SK-N-SH (cell line): ENCODE results near the gene RNF4. TPM values are rescaled to one million over a fixed set of nuclear protein-coding genes. Genes with fewer than 3 reads are reported as not detected.
A peak's percentile ranks its signal among the peaks of the same experiment; 100 is the strongest.
"Not testable (repeated sequence)": the region's sequence is repeated elsewhere in the genome, so short reads cannot be mapped to it uniquely, and the experiment has no call there.

Experiments
- CTCF ChIA-PET: fragments of 300-600, 350-600 bp; formaldehyde crosslinking; extraction: SDS; loops from one replicate; lab custom pipeline; 2021; lab: Yijun Ruan, JAX
- POLR2A ChIA-PET: fragments of 350-600 bp; sonication (Branson Sonifier 250); formaldehyde crosslinking; extraction: SDS; loops from one replicate; lab custom pipeline; 2020; ENCODE audit warnings: antibody characterized with exemption, inconsistent platforms; lab: Yijun Ruan, JAX
- DNase-seq: peaks from one replicate; pipeline ENCODE4 v3.0.0; 2012
- H2AFZ ChIP-seq: fragments of 200-600 bp; sonication (generic); 2 replicates; pipeline ENCODE4 v1.8.1; 2016; ENCODE audit warnings: antibody characterized with exemption, mild to moderate bottlenecking, low read depth
- H3F3A ChIP-seq: fragments of 200-600 bp; sonication (generic); replicated peaks from 2 replicates; pipeline ENCODE3; 2016; ENCODE audit warnings: antibody characterized with exemption, mild to moderate bottlenecking; ENCODE audit not compliant: insufficient read depth
- H3K27ac ChIP-seq, 2 experiments: fragments of 200-500 bp in 1 of 2; fragments of 200-600 bp in 1 of 2; sonication (Bioruptor generic) in 1 of 2; sonication (generic), shearing (Covaris generic) in 1 of 2; 2 replicates each; pipeline versions ENCODE4 v1.5.1 to v1.6.1; 2014 to 2016; ENCODE audit warnings: low read depth in 2 of 2, inconsistent platforms in 1 of 2, low read length in 1 of 2, mild to moderate bottlenecking in 1 of 2, mixed read lengths in 1 of 2
- H3K27me3 ChIP-seq: fragments of 200-600 bp; sonication (generic), shearing (Covaris generic); 2 replicates; pipeline ENCODE4 v1.6.1; 2016; ENCODE audit warnings: mixed run types; ENCODE audit not compliant: insufficient read depth
- H3K36me3 ChIP-seq, 2 experiments: fragments of 200-500 bp in 1 of 2; fragments of 200-600 bp in 1 of 2; sonication (Bioruptor generic) in 1 of 2; sonication (generic) in 1 of 2; replicated peaks in 1 of 2; 2 replicates each; pipeline versions ENCODE3 to v1.5.1; 2014 to 2016; ENCODE audit warnings: low read length in 1 of 2, mild to moderate bottlenecking in 1 of 2; ENCODE audit not compliant: insufficient read depth in 2 of 2, control insufficient read depth in 1 of 2
- H3K4me1 ChIP-seq, 2 experiments: fragments of 200-500 bp in 1 of 2; fragments of 200-600 bp in 1 of 2; sonication (Bioruptor generic) in 1 of 2; sonication (generic), shearing (Covaris generic) in 1 of 2; 2 replicates each; pipeline versions ENCODE4 v1.5.1 to v1.6.1; 2014 to 2016; ENCODE audit warnings: low read depth in 1 of 2, low read length in 1 of 2, mixed run types in 1 of 2; ENCODE audit not compliant: insufficient read depth in 2 of 2, control insufficient read depth in 1 of 2
- H3K4me2 ChIP-seq: fragments of 200-600 bp; sonication (generic), shearing (Covaris generic); 2 replicates; pipeline ENCODE4 v1.6.1; 2017; ENCODE audit warnings: mixed run types
- H3K4me3 ChIP-seq, 2 experiments: fragments of 200-500 bp in 1 of 2; fragments of 200-600 bp in 1 of 2; sonication (Bioruptor generic) in 1 of 2; sonication (generic), shearing (Covaris generic) in 1 of 2; 2 replicates each; pipeline versions ENCODE4 v1.5.1 to v1.8.1; 2014 to 2016; ENCODE audit warnings: low read depth in 2 of 2, inconsistent platforms in 1 of 2, low read length in 1 of 2, mild to moderate bottlenecking in 1 of 2, mixed read lengths in 1 of 2, moderate library complexity in 1 of 2
- H3K79me2 ChIP-seq: fragments of 200-600 bp; sonication (generic); 2 replicates; pipeline ENCODE4 v1.8.1; 2017; ENCODE audit warnings: mild to moderate bottlenecking; ENCODE audit not compliant: insufficient read depth
- H3K9ac ChIP-seq: fragments of 200-600 bp; sonication (generic); 2 replicates; pipeline ENCODE4 v1.6.1; 2017; ENCODE audit warnings: mixed run types
- H3K9me2 ChIP-seq: fragments of 200-600 bp; sonication (generic); 2 replicates; pipeline ENCODE4 v1.6.1; 2017; ENCODE audit warnings: mixed run types
- H3K9me3 ChIP-seq: fragments of 200-600 bp; sonication (generic); 2 replicates; pipeline ENCODE4 v1.6.1; 2017; ENCODE audit warnings: mixed run types, mild to moderate bottlenecking, moderate library complexity
- H4K20me1 ChIP-seq: fragments of 200-600 bp; sonication (generic); 2 replicates; pipeline ENCODE4 v1.6.1; 2017; ENCODE audit warnings: mild to moderate bottlenecking, mixed run types; ENCODE audit not compliant: insufficient read depth
- CTCF ChIP-seq: fragments of 200-600 bp; sonication (generic); IDR thresholded peaks from 2 replicates; pipeline ENCODE4 v1.6.1; 2017; ENCODE audit warnings: antibody characterized with exemption, mild to moderate bottlenecking, moderate library complexity
- ELF1 ChIP-seq: IDR thresholded peaks from 2 replicates; pipeline ENCODE4 v1.4.0; 2012
- EP300 ChIP-seq, 2 experiments: IDR thresholded peaks; 2 replicates each; pipeline versions ENCODE4 v1.4.0 to v1.6.1; 2012; ENCODE audit warnings: borderline replicate concordance in 1 of 2, low read depth in 1 of 2, low read length in 1 of 2
- FOSL2 ChIP-seq: IDR thresholded peaks from 2 replicates; pipeline ENCODE4 v1.4.0; 2012; ENCODE audit warnings: low read depth, mild to moderate bottlenecking, moderate library complexity, borderline replicate concordance
- FOXM1 ChIP-seq: IDR thresholded peaks from 2 replicates; pipeline ENCODE4 v1.4.0; 2012; ENCODE audit warnings: low read depth, mild to moderate bottlenecking
- JUND ChIP-seq: IDR thresholded peaks from 2 replicates; pipeline ENCODE4 v1.4.0; 2012
- MXI1 ChIP-seq: IDR thresholded peaks from 2 replicates; pipeline ENCODE4 v1.6.1; 2012; ENCODE audit warnings: mild to moderate bottlenecking, low read depth, low read length, improper control_type of control experiment
- PBX3 ChIP-seq: IDR thresholded peaks from 2 replicates; pipeline ENCODE4; 2012
- POLR2AphosphoS5 ChIP-seq: IDR thresholded peaks from 2 replicates; pipeline ENCODE4 v1.6.1; 2012; ENCODE audit warnings: low read depth, low read length
- RAD21 ChIP-seq: IDR thresholded peaks from 2 replicates; pipeline ENCODE4 v1.6.1; 2012; ENCODE audit warnings: mild to moderate bottlenecking, low read length
- REST ChIP-seq: IDR thresholded peaks from 2 replicates; pipeline ENCODE4 v1.6.1; 2012; ENCODE audit warnings: mild to moderate bottlenecking, low read depth, low read length, moderate library complexity
- RXRA ChIP-seq: IDR thresholded peaks from 2 replicates; pipeline ENCODE4 v1.4.0; 2012; ENCODE audit warnings: low read depth, mild to moderate bottlenecking, borderline replicate concordance
- SIN3A ChIP-seq: IDR thresholded peaks from 2 replicates; pipeline ENCODE4 v1.6.1; 2012; ENCODE audit warnings: low read depth, mild to moderate bottlenecking, low read length, moderate library complexity, borderline replicate concordance
- TEAD4 ChIP-seq: IDR thresholded peaks from 2 replicates; pipeline ENCODE4 v1.4.0; 2012; ENCODE audit warnings: mild to moderate bottlenecking, borderline replicate concordance; ENCODE audit not compliant: insufficient read depth
- USF1 ChIP-seq: IDR thresholded peaks from 2 replicates; pipeline ENCODE4 v1.4.0; 2012; ENCODE audit warnings: low read depth, borderline replicate concordance
- YY1 ChIP-seq: IDR thresholded peaks from 2 replicates; pipeline ENCODE4 v1.4.0; 2012; ENCODE audit warnings: low read depth, mild to moderate bottlenecking
- WGBS: methylation state at CpG from one replicate; pipeline ENCODE4 v1.1.6; 2017; ENCODE audit warnings: low lambda C conversion rate; 5-methylcytosine and 5-hydroxymethylcytosine counted together
- polyA plus RNA-seq, 3 experiments: library from polyadenylated mRNA; depleted of rRNA; stranded (reverse); fragments of >200 nt; gene quantifications; 2 replicates each; pipeline ENCODE4 v1.2.3, GENCODE V29; 2012

Gene RNF4
- polyA plus RNA-seq, 1 of the 3 experiments (the other 2 are of a cell fraction): 60.7 TPM

- no peak for TF ChIP-seq RXRA
- TF ChIP-seq SIN3A: no peak
- TF ChIP-seq PBX3: no peak
Measured at GRCh38 chr4:2465032-2465431, 3.9 kb upstream of the RNF4 start (continued).

GRCh38 chr4:2465544-2465943 lies 3.4 kb upstream of the RNF4 start:
- DNase-seq, H4K20me1 ChIP-seq, H3K9ac ChIP-seq, H2AFZ ChIP-seq, H3K4me2 ChIP-seq, H3K9me2 ChIP-seq, H3K27ac ChIP-seq, H3K9me3 ChIP-seq, H3K36me3 ChIP-seq, H3K27me3 ChIP-seq, H3K4me3 ChIP-seq: not testable (repeated sequence)
- peaks cover 15% of the 10 kb centered on the region for H3F3A ChIP-seq
- peaks cover 42% of the 10 kb centered on the region for H3K79me2 ChIP-seq
- H3K4me1 ChIP-seq: peaks cover 2 to 16% of the 10 kb centered on the region in 2 experiments; a peak in 3 of 4 replicates
- ChIA-PET POLR2A (interaction anchor here (0.7 kb wide), 1 partner anchor 355 kb away, joined by 3 read pairs; no protein-coding TSS in a partner anchor), CTCF (interaction anchor here (1.1 to 4.6 kb wide), 3 partner anchors 15 to 245 kb away, joined by 3 to 27 read pairs (median 4); no protein-coding TSS in a partner anchor)

GRCh38 chr4:2469192-2469984 lies 482 bp downstream of the RNF4 start:
- peaks cover 6 to 7% of the 10 kb centered on the region in 2 experiments; a peak in 3 of 4 replicates for H3K4me1 ChIP-seq
- 2% methylated on average over 23 of the region's 78 CpGs for WGBS
- TF ChIP-seq ELF1: peak; percentile 46; the same call in 1 of the 2 replicates
- TF ChIP-seq EP300 (IDR thresholded peaks at IDR 0.05; ENCODE audit: borderline replicate concordance in 1 of 2, low read depth in 1 of 2, low read length in 1 of 2): no peak
- no peak for TF ChIP-seq RAD21
- no peak for TF ChIP-seq JUND
- TF ChIP-seq TEAD4: no peak
- TF ChIP-seq CTCF: no peak
- TF ChIP-seq REST: 0 out of 2 replicates have a peak, but pooled peaks have one; percentile 9
- TF ChIP-seq MXI1: peak; percentile 65; the same call in 1 of the 2 replicates
- no peak; the same call in 1 of the 2 replicates for TF ChIP-seq FOXM1
- TF ChIP-seq USF1: no peak
- TF ChIP-seq POLR2AphosphoS5: no peak
- TF ChIP-seq YY1: no peak; the same call in 1 of the 2 replicates
- TF ChIP-seq FOSL2: no peak

More at GRCh38 chr4:2469192-2469984, 482 bp downstream of the RNF4 start:
- ChIA-PET CTCF (interaction anchor here (1.0 to 3.0 kb wide), 6 partner anchors 9 to 249 kb away, joined by 3 to 11 read pairs (median 4); no protein-coding TSS in a partner anchor), POLR2A (interaction anchor here (0.8 to 2.0 kb wide), 7 partner anchors 33 to 287 kb away, joined by 3 to 9 read pairs (median 5); partner anchors contain the start of genes FAM193A and TNIP2)
- peak overlapping the region; percentile 93 for H3K4me2 ChIP-seq
- H3K4me3 ChIP-seq: peak overlapping the region; percentile 88 to 93
- peaks cover 81% of the 10 kb centered on the region for H3K79me2 ChIP-seq
- peaks cover 42% of the 10 kb centered on the region for H4K20me1 ChIP-seq
- H3K9me2 ChIP-seq: no peaks in the 10 kb centered on the region
- peak overlapping the region; percentile 98 for H3K9ac ChIP-seq
- peak; percentile 72 for DNase-seq
- 0 out of 2 replicates have a peak, but pooled peaks cover 9% of the 10 kb centered on the region for H3K9me3 ChIP-seq
- peak overlapping the region; percentile 83 to 86 for H3K27ac ChIP-seq
- peaks cover 11% of the 10 kb centered on the region for H3F3A ChIP-seq
- H3K36me3 ChIP-seq: peaks cover 15 to 31% of the 10 kb centered on the region in 2 experiments
- H3K27me3 ChIP-seq: no peaks in the 10 kb centered on the region
- H2AFZ ChIP-seq: peak overlapping the region; percentile 18; the same call in 1 of the 2 replicates
